CD4-positive, alpha-beta memory T cell (primary cell): ENCODE measurements around the gene ADGRF1. TPM values are rescaled to one million over a fixed set of nuclear protein-coding genes. Genes with fewer than 3 reads are reported as not detected.

Experiments
- CTCF ChIA-PET: fragments of 350-600 bp; sonication (Branson Sonifier 250); formaldehyde crosslinking; loops from one replicate; lab custom pipeline; 2021; ENCODE audit warnings: inconsistent platforms; ENCODE audit not compliant: partially characterized antibody; lab: Charles Lee
- POLR2A ChIA-PET: fragments of 350-600 bp; sonication (Branson Sonifier 250); formaldehyde crosslinking; loops from one replicate; lab custom pipeline; 2021; ENCODE audit not compliant: partially characterized antibody; lab: Charles Lee
- DNase-seq, 5 donors: peaks; one replicate each; pipeline versions ENCODE4 v3.0.0 to v3.0.0-alpha.2; 2020 to 2022; ENCODE audit warnings: mixed read lengths in 1 of 5
- H3K27ac ChIP-seq: one replicate; pipeline ENCODE4 v1.7.0; 2013; ENCODE audit warnings: low read depth, low read length
- H3K27me3 ChIP-seq: 2 replicates; pipeline ENCODE4 v1.7.0; 2013; ENCODE audit warnings: mild to moderate bottlenecking, low read length, moderate library complexity; ENCODE audit not compliant: insufficient read depth
- H3K36me3 ChIP-seq: 2 replicates; pipeline ENCODE4 v1.7.0; 2013; ENCODE audit warnings: mild to moderate bottlenecking, low read length, moderate library complexity; ENCODE audit not compliant: insufficient read depth
- H3K4me1 ChIP-seq: 2 replicates; pipeline ENCODE4 v1.7.0; 2013; ENCODE audit warnings: mild to moderate bottlenecking, low read length, moderate library complexity; ENCODE audit not compliant: insufficient read depth
- H3K4me3 ChIP-seq, 2 donors: one replicate each; pipeline ENCODE4 v1.7.0; 2013; ENCODE audit warnings: low read length in 2 of 2, mild to moderate bottlenecking in 1 of 2
- H3K9me3 ChIP-seq, 2 donors: one replicate each; pipeline ENCODE4 v1.7.0; 2013; ENCODE audit warnings: low read length in 2 of 2, control low read depth in 1 of 2; ENCODE audit not compliant: control insufficient read depth in 1 of 2
- H3K27ac Mint-ChIP-seq, 7 donors: one replicate each; pipeline ENCODE4 v1.8.0; 2020 to 2021; ENCODE audit warnings: mixed read lengths in 7 of 7, mild to moderate bottlenecking in 6 of 7, inconsistent platforms in 3 of 7, moderate library complexity in 3 of 7
- H3K27me3 Mint-ChIP-seq, 2 donors: one replicate each; pipeline ENCODE4 v1.8.0; 2020 to 2021; ENCODE audit warnings: mixed read lengths in 2 of 2
- H3K36me3 Mint-ChIP-seq, 2 donors: one replicate each; pipeline ENCODE4 v1.8.0; 2020 to 2021; ENCODE audit warnings: mixed read lengths in 2 of 2, inconsistent platforms in 1 of 2, mild to moderate bottlenecking in 1 of 2
- H3K4me1 Mint-ChIP-seq, 4 donors: one replicate each; pipeline ENCODE4 v1.8.0; 2020 to 2021; ENCODE audit warnings: mixed read lengths in 4 of 4, mild to moderate bottlenecking in 1 of 4
- H3K4me3 Mint-ChIP-seq, 8 donors: one replicate each; pipeline ENCODE4 v1.8.0; 2020 to 2021; ENCODE audit warnings: mixed read lengths in 8 of 8, mild to moderate bottlenecking in 7 of 8, moderate library complexity in 6 of 8, inconsistent platforms in 3 of 8
- H3K9me3 Mint-ChIP-seq, 8 donors: one replicate each; pipeline ENCODE4 v1.8.0; 2020 to 2021; ENCODE audit warnings: mixed read lengths in 8 of 8, mild to moderate bottlenecking in 5 of 8, inconsistent platforms in 3 of 8, moderate library complexity in 1 of 8
- intact Hi-C: fragments of 100-400 bp; cut with micrococcal nuclease; formaldehyde crosslinking; loops from one replicate; pipeline ENCODE4 v1.15.1; 2023
- polyA plus RNA-seq, 2 donors: library from polyadenylated mRNA; unstranded; fragments of 300-500 nt; fragmentation: Illumina TruSeq; gene quantifications; one replicate each; pipeline ENCODE4 v1.2.3, GENCODE V29; 2021
- total RNA-seq, 2 experiments: library from RNA; stranded (reverse); gene quantifications; one replicate each; pipeline ENCODE4 v1.2.3, GENCODE V29; 2021

Gene ADGRF1
- total and polyA plus RNA-seq, 4 experiments from 2014 or later: not detected

DNA sequence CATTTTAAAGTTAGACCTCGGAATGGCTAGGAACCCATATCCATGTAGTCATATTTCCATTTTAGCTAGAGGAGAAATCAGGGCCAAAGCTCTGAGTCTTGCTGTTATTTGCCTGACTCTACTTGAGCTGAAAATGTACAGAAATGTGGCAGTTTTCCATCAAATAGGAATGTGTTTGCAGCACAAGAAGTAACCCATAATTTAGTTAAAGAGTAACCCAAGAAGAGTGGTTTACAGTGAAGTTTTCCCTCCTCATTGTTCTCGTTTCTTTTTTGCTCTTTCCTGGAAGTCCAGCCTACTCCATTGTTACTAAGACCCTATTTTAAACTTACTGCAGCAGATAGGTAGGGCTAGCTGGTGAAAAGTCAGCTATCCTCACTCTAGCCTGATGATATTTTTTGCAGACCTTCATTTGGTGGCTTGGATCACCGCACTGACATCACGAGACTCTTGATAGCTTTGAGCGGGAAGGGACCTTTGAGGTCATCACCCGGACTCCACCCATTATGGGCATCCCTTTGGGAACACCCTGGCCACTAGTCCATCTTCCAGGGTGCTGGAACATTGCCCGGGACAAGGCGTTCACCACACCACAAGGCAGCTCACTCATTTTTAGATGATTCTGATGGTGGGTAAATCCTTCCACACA, 92.4 kb downstream of the ADGRF1 start:
- H3K9me3 Mint-ChIP-seq: no peaks in the 10 kb centered on the region
- H3K4me3 Mint-ChIP-seq: no peak overlapping the region
- H3K36me3 ChIP-seq: no peaks in the 10 kb centered on the region
- no peaks in the 10 kb centered on the region for H3K36me3 Mint-ChIP-seq
- H3K4me1 ChIP-seq: no peaks in the 10 kb centered on the region
- H3K9me3 ChIP-seq: no peaks in the 10 kb centered on the region
- H3K27ac Mint-ChIP-seq: no peak overlapping the region
- POLR2A ChIA-PET: no interaction called here
- H3K4me1 Mint-ChIP-seq: no peaks in the 10 kb centered on the region
- H3K4me3 ChIP-seq: no peak overlapping the region
- H3K27me3 ChIP-seq: no peaks in the 10 kb centered on the region
- peaks cover 2 to 7% of the 10 kb centered on the region in 2 donors for H3K27me3 Mint-ChIP-seq
- intact Hi-C loops: no loop called here
- CTCF ChIA-PET: no interaction called here
- DNase-seq: no peak
- H3K27ac ChIP-seq: no peak overlapping the region

DNA sequence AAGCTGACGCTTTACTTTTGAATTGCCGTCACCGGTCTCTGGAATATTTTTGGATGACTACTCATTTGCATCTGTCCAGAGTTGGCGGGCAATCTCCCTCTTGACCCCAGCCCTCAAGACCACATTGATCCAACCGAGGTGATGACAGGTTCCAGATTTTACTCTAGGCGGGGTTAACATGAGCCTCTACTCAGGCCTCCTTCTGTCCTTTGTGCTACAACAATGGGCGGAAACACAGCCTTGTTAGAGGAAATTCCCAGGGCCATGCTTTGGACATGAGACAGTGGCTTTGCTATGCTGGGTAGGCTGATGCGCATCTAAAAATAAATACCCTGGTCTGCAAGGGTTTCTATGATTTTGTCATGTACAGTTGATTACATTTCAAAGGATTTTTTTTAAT, 93.4 kb downstream of the ADGRF1 start:
- no peaks in the 10 kb centered on the region for H3K36me3 ChIP-seq
- intact Hi-C loops: no loop called here
- H3K27me3 ChIP-seq: no peaks in the 10 kb centered on the region
- no peak for DNase-seq
- H3K4me1 ChIP-seq: no peaks in the 10 kb centered on the region
- H3K4me1 Mint-ChIP-seq: no peaks in the 10 kb centered on the region
- no peak overlapping the region for H3K27ac Mint-ChIP-seq
- H3K4me3 ChIP-seq: no peak overlapping the region
- no peak overlapping the region for H3K27ac ChIP-seq
- no peaks in the 10 kb centered on the region for H3K9me3 ChIP-seq
- ChIA-PET CTCF (no interaction called here), POLR2A (no interaction called here)
- H3K9me3 Mint-ChIP-seq: no peaks in the 10 kb centered on the region
- peaks cover 2 to 5% of the 10 kb centered on the region in 2 donors for H3K27me3 Mint-ChIP-seq
- no peaks in the 10 kb centered on the region for H3K36me3 Mint-ChIP-seq
- H3K4me3 Mint-ChIP-seq: no peak overlapping the region

Other genes with a start within 250 kb of the ADGRF1 start
- not detected for gene MEP1A, start 248.9 kb downstream of the ADGRF1 start, total RNA-seq
- gene MEP1A, start 248.9 kb downstream of the ADGRF1 start, polyA plus RNA-seq: not detected
- gene ADGRF5, start 120.4 kb downstream of the ADGRF1 start, total RNA-seq: not detected
- not detected for gene ADGRF5, start 120.4 kb downstream of the ADGRF1 start, polyA plus RNA-seq